Calu3 (cell line): ENCODE measurements around the gene MACROD1. TPM values are rescaled to one million over a fixed set of nuclear protein-coding genes. Genes with fewer than 3 reads are reported as not detected.

Source experiments
- BruUV-seq: library from RNA; stranded (reverse); fragments of 400-500 nt; replicated peaks from 2 replicates; lab custom pipeline; 2021; lab: Mats Ljungman, UMichigan
- CTCF ChIA-PET: fragments of 300-600 bp; sonication (Branson Sonifier 250); formaldehyde crosslinking; loops from one replicate; lab custom pipeline; 2022; ENCODE audit warnings: antibody characterized with exemption; lab: Charles Lee
- DNase-seq: peaks from one replicate; pipeline ENCODE4 v3.0.0; 2022
- H3K27ac Mint-ChIP-seq: one replicate; pipeline ENCODE4 v1.8.0; 2022; ENCODE audit warnings: mixed read lengths; ENCODE audit not compliant: unreplicated experiment
- H3K27me3 Mint-ChIP-seq: one replicate; pipeline ENCODE4 v1.8.0; 2022; ENCODE audit warnings: mixed read lengths; ENCODE audit not compliant: unreplicated experiment
- H3K36me3 Mint-ChIP-seq: one replicate; pipeline ENCODE4 v1.8.0; 2022; ENCODE audit warnings: mild to moderate bottlenecking, moderate library complexity, mixed read lengths; ENCODE audit not compliant: insufficient read depth, unreplicated experiment
- H3K4me1 Mint-ChIP-seq: one replicate; pipeline ENCODE4 v1.8.0; 2022; ENCODE audit warnings: mild to moderate bottlenecking, low read depth, mixed read lengths; ENCODE audit not compliant: unreplicated experiment
- H3K4me3 Mint-ChIP-seq: one replicate; pipeline ENCODE4 v1.8.0; 2022; ENCODE audit warnings: mild to moderate bottlenecking, low read depth, moderate library complexity, mixed read lengths; ENCODE audit not compliant: unreplicated experiment
- H3K9me3 Mint-ChIP-seq: one replicate; pipeline ENCODE4 v1.8.0; 2022; ENCODE audit warnings: low read depth, mixed read lengths; ENCODE audit not compliant: unreplicated experiment
- intact Hi-C: fragments of 100-400 bp; cut with micrococcal nuclease; formaldehyde crosslinking; loops from one replicate; pipeline ENCODE4 v1.10.0; 2022; ENCODE audit not compliant: unreplicated experiment
- total RNA-seq: library from RNA; stranded (reverse); gene quantifications from 2 replicates; pipeline ENCODE4 v1.2.3, GENCODE V29; 2022
- TF ChIP-seq, protein P1 (sequence below): fragments of 200-600 bp; IDR thresholded peaks from one replicate; pipeline ENCODE4 v1.8.0; 2022; ENCODE audit warnings: antibody characterized with exemption; ENCODE audit not compliant: unreplicated experiment

MACROD1 gene
- total RNA-seq, 1 experiment from 2014 or later = 35.7 TPM

GRCh38 chr11:64031001-64031400 is 134.9 kb downstream of the MACROD1 start:
- Mint-ChIP-seq H3K36me3 (peaks cover 5% of the 10 kb centered on the region), H3K27ac (no peak overlapping the region), H3K27me3 (peaks cover 85% of the 10 kb centered on the region), H3K4me1 (no peaks in the 10 kb centered on the region), H3K4me3 (no peak overlapping the region), H3K9me3 (no peaks in the 10 kb centered on the region)
- DNase-seq = no peak
- CTCF ChIA-PET = interaction anchor here (0.7 kb wide), 2 partner anchors 77 to 1203 kb away, joined by 4 to 6 read pairs; no protein-coding TSS in a partner anchor
- TF ChIP-seq, protein P1, sequence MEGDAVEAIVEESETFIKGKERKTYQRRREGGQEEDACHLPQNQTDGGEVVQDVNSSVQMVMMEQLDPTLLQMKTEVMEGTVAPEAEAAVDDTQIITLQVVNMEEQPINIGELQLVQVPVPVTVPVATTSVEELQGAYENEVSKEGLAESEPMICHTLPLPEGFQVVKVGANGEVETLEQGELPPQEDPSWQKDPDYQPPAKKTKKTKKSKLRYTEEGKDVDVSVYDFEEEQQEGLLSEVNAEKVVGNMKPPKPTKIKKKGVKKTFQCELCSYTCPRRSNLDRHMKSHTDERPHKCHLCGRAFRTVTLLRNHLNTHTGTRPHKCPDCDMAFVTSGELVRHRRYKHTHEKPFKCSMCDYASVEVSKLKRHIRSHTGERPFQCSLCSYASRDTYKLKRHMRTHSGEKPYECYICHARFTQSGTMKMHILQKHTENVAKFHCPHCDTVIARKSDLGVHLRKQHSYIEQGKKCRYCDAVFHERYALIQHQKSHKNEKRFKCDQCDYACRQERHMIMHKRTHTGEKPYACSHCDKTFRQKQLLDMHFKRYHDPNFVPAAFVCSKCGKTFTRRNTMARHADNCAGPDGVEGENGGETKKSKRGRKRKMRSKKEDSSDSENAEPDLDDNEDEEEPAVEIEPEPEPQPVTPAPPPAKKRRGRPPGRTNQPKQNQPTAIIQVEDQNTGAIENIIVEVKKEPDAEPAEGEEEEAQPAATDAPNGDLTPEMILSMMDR = no peak
- BruUV-seq = no TSS peak
- intact Hi-C loops = no loop called here

GRCh38 chr11:64029773-64030172 is 136.1 kb downstream of the MACROD1 start:
- CTCF ChIA-PET = no interaction called here
- no TSS peak for BruUV-seq

GRCh38 chr11:64028398-64029115 is 137.4 kb downstream of the MACROD1 start:
- Mint-ChIP-seq H3K27me3 (peaks cover 62% of the 10 kb centered on the region), H3K9me3 (no peaks in the 10 kb centered on the region), H3K4me3 (no peak overlapping the region), H3K4me1 (no peaks in the 10 kb centered on the region), H3K27ac (no peak overlapping the region), H3K36me3 (no peaks in the 10 kb centered on the region)
- BruUV-seq = no TSS peak
- intact Hi-C loops = no loop called here
- TF ChIP-seq, protein P1 = no peak
- DNase-seq = no peak
- CTCF ChIA-PET = no interaction called here

More at GRCh38 chr11:64029773-64030172, 136.1 kb downstream of the MACROD1 start:
- DNase-seq = no peak
- peaks cover under 1% of the 10 kb centered on the region for H3K36me3 Mint-ChIP-seq
- TF ChIP-seq, protein P1 = no peak
- intact Hi-C loops = no loop called here
- H3K4me3 Mint-ChIP-seq = no peak overlapping the region
- no peaks in the 10 kb centered on the region for H3K4me1 Mint-ChIP-seq
- H3K27ac Mint-ChIP-seq = peak overlapping the region; percentile 48
- no peaks in the 10 kb centered on the region for H3K9me3 Mint-ChIP-seq
- H3K27me3 Mint-ChIP-seq = peaks cover 74% of the 10 kb centered on the region

DNA sequence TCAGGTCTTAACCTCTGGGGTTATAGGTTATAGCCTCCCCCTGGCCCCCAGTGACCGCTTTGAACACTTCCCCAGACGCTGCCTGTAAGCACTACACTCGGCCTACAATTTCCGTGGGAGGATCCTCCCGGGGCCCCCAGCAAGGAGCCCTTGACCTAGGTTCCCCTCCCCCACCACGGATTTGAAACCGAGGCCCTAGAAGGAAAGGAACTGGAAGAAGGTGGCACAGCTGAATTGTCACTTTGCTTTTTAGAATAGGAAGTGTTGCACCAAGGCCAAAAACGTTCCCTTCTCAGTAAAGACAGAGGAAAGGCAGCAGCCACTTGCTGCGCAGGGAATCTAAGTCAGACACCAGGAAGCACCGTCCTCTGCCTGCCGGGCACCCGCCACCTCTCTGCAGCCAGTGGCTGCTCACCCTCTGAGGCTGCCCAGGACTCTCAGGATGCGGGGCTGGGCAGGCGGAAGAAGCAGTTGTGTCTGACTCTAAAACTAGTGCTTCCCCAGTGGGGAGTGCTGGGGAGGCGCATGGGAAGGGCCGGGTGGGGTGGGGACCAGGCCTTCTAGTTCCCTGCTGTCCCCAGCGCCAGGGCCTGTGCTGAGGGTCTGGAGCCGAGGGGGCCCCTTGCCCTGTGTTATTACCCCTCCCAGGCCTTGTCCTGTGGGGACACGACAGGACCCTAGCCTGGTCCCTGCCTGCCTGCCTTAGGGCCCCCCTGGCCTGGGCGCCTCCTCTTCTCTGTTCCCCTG is 138.1 kb downstream of the MACROD1 start:
- H3K36me3 Mint-ChIP-seq = no peaks in the 10 kb centered on the region
- TF ChIP-seq, protein P1 = no peak
- no peak overlapping the region for H3K4me3 Mint-ChIP-seq

More for the DNA sequence above, 138.1 kb downstream of the MACROD1 start:
- intact Hi-C loops = no loop called here
- Mint-ChIP-seq H3K27ac (no peak overlapping the region), H3K27me3 (peaks cover 55% of the 10 kb centered on the region), H3K9me3 (no peaks in the 10 kb centered on the region), H3K4me1 (no peaks in the 10 kb centered on the region)
- DNase-seq = no peak
- CTCF ChIA-PET = no interaction called here
- BruUV-seq = no TSS peak
